HT-29 (cell line): ENCODE data around the gene PIK3R5. TPM values are rescaled to one million over a fixed set of nuclear protein-coding genes. Genes with fewer than 3 reads are reported as not detected.

ENCODE experiments used
- DNase-seq: peaks from one replicate; pipeline ENCODE4 v3.0.0-alpha.2; 2015; ENCODE audit warnings: low spot score
- total RNA-seq: library from RNA; depleted of rRNA; stranded (reverse); fragments of >200 nt; shearing (Covaris generic); gene quantifications from 2 replicates; pipeline ENCODE4 v1.2.3, GENCODE V29; 2014

The PIK3R5 gene
- total RNA-seq, 1 experiment from 2014 or later, result not detected

GRCh38 chr17:8925141-8925540 is 40.4 kb downstream of the PIK3R5 start:
- no peak for DNase-seq

- no peak for DNase-seq
Observed at GRCh38 chr17:8924595-8924994, 40.9 kb downstream of the PIK3R5 start.

GRCh38 chr17:8923762-8924161 is 41.7 kb downstream of the PIK3R5 start:
- DNase-seq, result no peak

- no peak for DNase-seq
Observed at GRCh38 chr17:8922928-8923327, 42.6 kb downstream of the PIK3R5 start.

- DNase-seq, result no peak
Observed at GRCh38 chr17:8922451-8922850, 43.1 kb downstream of the PIK3R5 start.

- DNase-seq, result no peak
Observed at GRCh38 chr17:8921147-8921546, 44.4 kb downstream of the PIK3R5 start.

- DNase-seq, result no peak
Observed at GRCh38 chr17:8918807-8919465, 46.6 kb downstream of the PIK3R5 start.

GRCh38 chr17:8916466-8916865 is 49.0 kb downstream of the PIK3R5 start:
- no peak for DNase-seq

GRCh38 chr17:8914554-8914953 is 51.0 kb downstream of the PIK3R5 start:
- DNase-seq, result no peak

- no peak for DNase-seq
Observed at GRCh38 chr17:8913879-8914278, 51.6 kb downstream of the PIK3R5 start.

GRCh38 chr17:8913091-8913490 is 52.4 kb downstream of the PIK3R5 start:
- no peak for DNase-seq

GRCh38 chr17:8912084-8912981 is 53.2 kb downstream of the PIK3R5 start:
- no peak for DNase-seq

- no peak for DNase-seq
Observed at GRCh38 chr17:8910969-8911604, 54.4 kb downstream of the PIK3R5 start.

- DNase-seq, result no peak
Observed at GRCh38 chr17:8909586-8910270, 55.8 kb downstream of the PIK3R5 start.

- no peak for DNase-seq
Observed at GRCh38 chr17:8905331-8905730, 60.2 kb downstream of the PIK3R5 start.

GRCh38 chr17:8904686-8905085 is 60.8 kb downstream of the PIK3R5 start:
- no peak for DNase-seq

- DNase-seq, result no peak
Observed at GRCh38 chr17:8904201-8904600, 61.3 kb downstream of the PIK3R5 start.

GRCh38 chr17:8900626-8901585 is 64.6 kb downstream of the PIK3R5 start:
- DNase-seq, result no peak

GRCh38 chr17:8900207-8900606 is 65.3 kb downstream of the PIK3R5 start:
- DNase-seq, result no peak

- DNase-seq, result no peak
Observed at GRCh38 chr17:8898636-8899035, 66.9 kb downstream of the PIK3R5 start.

GRCh38 chr17:8898126-8898525 is 67.4 kb downstream of the PIK3R5 start:
- no peak for DNase-seq
